ENCODE data around the gene TRIP6. TPM values are rescaled to one million over a fixed set of nuclear protein-coding genes. Genes with fewer than 3 reads are reported as not detected.

TRIP6 gene
- total RNA-seq, 1 donor from 2014 or later, result 99.9 TPM

- H3K9ac ChIP-seq (ENCODE audit: low read length), result peak overlapping the region; percentile 86
- H3K9me3 Mint-ChIP-seq (ENCODE audit: unreplicated experiment), result no peaks in the 10 kb centered on the region
- no peak overlapping the region for H2AFZ ChIP-seq (ENCODE audit: low read depth, low read length)
- H3K27ac Mint-ChIP-seq (ENCODE audit: unreplicated experiment), result no peak overlapping the region
- FAIRE-seq (no peak), DNase-seq (ENCODE audit: low read depth) (no peak)
- H3K4me1 Mint-ChIP-seq (ENCODE audit: low read depth, unreplicated experiment), result peaks cover 19% of the 10 kb centered on the region
- H3K36me3 Mint-ChIP-seq (ENCODE audit: low read depth, unreplicated experiment), result peaks cover 24% of the 10 kb centered on the region
- no peak overlapping the region for H3K27ac ChIP-seq (ENCODE audit: low read depth, low read length)
- H3K4me1 ChIP-seq (ENCODE audit: insufficient read depth, low read length), result peaks cover 38% of the 10 kb centered on the region
- peak overlapping the region; percentile 63 for H3K4me3 ChIP-seq (ENCODE audit: insufficient read depth, low read depth, low read length)
- H3K9me3 ChIP-seq (ENCODE audit: insufficient read depth, low read depth, low read length), result no peaks in the 10 kb centered on the region
- H3K4me3 Mint-ChIP-seq (ENCODE audit: unreplicated experiment), result peak overlapping the region; percentile 79
- peaks cover 59% of the 10 kb centered on the region for H4K20me1 ChIP-seq (ENCODE audit: insufficient read depth, low read length)
- no peak for TF ChIP-seq CTCF (IDR thresholded peaks at IDR 0.05; ENCODE audit: insufficient read depth, low read depth, low read length)
- TF ChIP-seq EZH2 (IDR thresholded peaks at IDR 0.05; ENCODE audit: insufficient read depth, low read length), result no peak
- no peaks in the 10 kb centered on the region for H3K27me3 ChIP-seq (ENCODE audit: insufficient read depth, low read length)
- no peaks in the 10 kb centered on the region for H3K27me3 Mint-ChIP-seq (ENCODE audit: low read depth, unreplicated experiment)
- H3K79me2 ChIP-seq (ENCODE audit: insufficient read depth, low read length), result peaks cover 58% of the 10 kb centered on the region
- peaks cover 37% of the 10 kb centered on the region for H3K36me3 ChIP-seq (ENCODE audit: insufficient read depth, low read length)
- H3K4me2 ChIP-seq (ENCODE audit: low read length), result peak overlapping the region; percentile 82
Observed at GRCh38 chr7:100887516-100888290, 20.5 kb downstream of the TRIP6 start.

- peak overlapping the region; percentile 82 for H3K4me2 ChIP-seq (ENCODE audit: low read length)
- peak overlapping the region; percentile 79 for H3K4me3 Mint-ChIP-seq (ENCODE audit: unreplicated experiment)
- no peak for TF ChIP-seq CTCF (IDR thresholded peaks at IDR 0.05; ENCODE audit: insufficient read depth, low read depth, low read length)
- no peak for TF ChIP-seq EZH2 (IDR thresholded peaks at IDR 0.05; ENCODE audit: insufficient read depth, low read length)
- H3K27ac Mint-ChIP-seq (ENCODE audit: unreplicated experiment), result peak overlapping the region; percentile 58
- H3K36me3 Mint-ChIP-seq (ENCODE audit: low read depth, unreplicated experiment), result peaks cover 21% of the 10 kb centered on the region
- FAIRE-seq, result no peak
- H3K4me3 ChIP-seq (ENCODE audit: insufficient read depth, low read depth, low read length), result peak overlapping the region; percentile 63
- peaks cover 38% of the 10 kb centered on the region for H3K4me1 ChIP-seq (ENCODE audit: insufficient read depth, low read length)
- H3K36me3 ChIP-seq (ENCODE audit: insufficient read depth, low read length), result peaks cover 31% of the 10 kb centered on the region
- no peak for DNase-seq (ENCODE audit: low read depth)
- no peak overlapping the region for H2AFZ ChIP-seq (ENCODE audit: low read depth, low read length)
- H4K20me1 ChIP-seq (ENCODE audit: insufficient read depth, low read length), result peaks cover 53% of the 10 kb centered on the region
- no peaks in the 10 kb centered on the region for H3K27me3 ChIP-seq (ENCODE audit: insufficient read depth, low read length)
- H3K4me1 Mint-ChIP-seq (ENCODE audit: low read depth, unreplicated experiment), result peaks cover 19% of the 10 kb centered on the region
- no peaks in the 10 kb centered on the region for H3K9me3 ChIP-seq (ENCODE audit: insufficient read depth, low read depth, low read length)
- H3K79me2 ChIP-seq (ENCODE audit: insufficient read depth, low read length), result peaks cover 50% of the 10 kb centered on the region
- no peaks in the 10 kb centered on the region for H3K27me3 Mint-ChIP-seq (ENCODE audit: low read depth, unreplicated experiment)
- peak overlapping the region; percentile 86 for H3K9ac ChIP-seq (ENCODE audit: low read length)
- no peaks in the 10 kb centered on the region for H3K9me3 Mint-ChIP-seq (ENCODE audit: unreplicated experiment)
- peak overlapping the region; percentile 73 for H3K27ac ChIP-seq (ENCODE audit: low read depth, low read length)
Observed at GRCh38 chr7:100888291-100888987, 21.3 kb downstream of the TRIP6 start.

Data from astrocyte (in vitro differentiated cells and primary cell).